ENCODE results near the gene RPS6KA1.

The RPS6KA1 gene

DNA sequence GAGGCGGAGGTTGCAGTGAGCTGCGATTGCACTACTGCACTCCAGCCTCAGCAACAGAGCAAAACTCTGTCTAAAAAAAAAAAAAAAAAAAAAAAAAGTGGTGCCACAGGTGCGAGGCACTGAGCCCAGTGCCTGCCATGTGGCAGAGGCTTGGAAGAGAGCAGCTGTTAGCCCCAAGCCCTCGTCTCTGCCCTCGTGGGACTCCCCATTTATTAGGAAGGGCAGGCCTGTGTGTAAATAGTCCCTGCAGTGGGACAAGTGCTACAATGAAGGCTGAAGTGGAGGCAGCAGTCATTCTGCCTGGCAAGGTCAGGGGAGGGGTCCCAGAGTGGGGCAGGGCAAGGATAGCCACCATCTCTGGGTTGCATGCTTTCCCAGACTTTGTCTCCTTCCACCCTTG is 6.5 kb downstream of the RPS6KA1 start:
- Mint-ChIP-seq H3K27me3 (ENCODE audit: low read depth) (peaks cover 4% of the 10 kb centered on the region), H3K27ac (no peak overlapping the region), H3K4me1 (peaks cover 5% of the 10 kb centered on the region), H3K4me3 (no peak overlapping the region), H3K36me3 (ENCODE audit: low read depth) (no peaks in the 10 kb centered on the region), H3K9me3 (no peaks in the 10 kb centered on the region)
- TF ChIP-seq, protein P1, sequence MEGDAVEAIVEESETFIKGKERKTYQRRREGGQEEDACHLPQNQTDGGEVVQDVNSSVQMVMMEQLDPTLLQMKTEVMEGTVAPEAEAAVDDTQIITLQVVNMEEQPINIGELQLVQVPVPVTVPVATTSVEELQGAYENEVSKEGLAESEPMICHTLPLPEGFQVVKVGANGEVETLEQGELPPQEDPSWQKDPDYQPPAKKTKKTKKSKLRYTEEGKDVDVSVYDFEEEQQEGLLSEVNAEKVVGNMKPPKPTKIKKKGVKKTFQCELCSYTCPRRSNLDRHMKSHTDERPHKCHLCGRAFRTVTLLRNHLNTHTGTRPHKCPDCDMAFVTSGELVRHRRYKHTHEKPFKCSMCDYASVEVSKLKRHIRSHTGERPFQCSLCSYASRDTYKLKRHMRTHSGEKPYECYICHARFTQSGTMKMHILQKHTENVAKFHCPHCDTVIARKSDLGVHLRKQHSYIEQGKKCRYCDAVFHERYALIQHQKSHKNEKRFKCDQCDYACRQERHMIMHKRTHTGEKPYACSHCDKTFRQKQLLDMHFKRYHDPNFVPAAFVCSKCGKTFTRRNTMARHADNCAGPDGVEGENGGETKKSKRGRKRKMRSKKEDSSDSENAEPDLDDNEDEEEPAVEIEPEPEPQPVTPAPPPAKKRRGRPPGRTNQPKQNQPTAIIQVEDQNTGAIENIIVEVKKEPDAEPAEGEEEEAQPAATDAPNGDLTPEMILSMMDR (IDR thresholded peaks at IDR 0.05; ENCODE audit: unreplicated experiment in 3 of 3), result no peak

DNA sequence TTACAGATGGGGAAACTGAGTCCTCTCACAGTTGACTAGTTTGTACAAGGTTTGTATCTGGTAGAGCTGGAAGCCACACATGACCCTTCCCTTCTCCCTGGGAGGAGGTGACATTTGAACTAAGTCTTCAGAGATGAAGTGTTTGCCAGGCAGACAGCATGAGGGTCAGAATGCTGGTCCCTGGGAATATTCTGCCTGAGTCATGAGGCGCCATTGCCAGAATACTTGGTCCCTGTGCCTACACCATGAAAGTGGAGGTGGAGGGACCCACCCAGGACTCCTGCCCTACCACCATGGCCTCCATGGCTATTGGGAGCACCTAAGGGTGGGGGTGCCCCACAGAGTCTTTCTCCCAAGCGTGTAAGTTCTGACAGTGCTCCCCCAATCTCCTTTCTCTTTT is 7.0 kb downstream of the RPS6KA1 start:
- Mint-ChIP-seq H3K9me3 (no peaks in the 10 kb centered on the region), H3K36me3 (ENCODE audit: low read depth) (no peaks in the 10 kb centered on the region), H3K4me1 (peaks cover 5% of the 10 kb centered on the region), H3K4me3 (no peak overlapping the region), H3K27me3 (ENCODE audit: low read depth) (peaks cover 4% of the 10 kb centered on the region), H3K27ac (no peak overlapping the region)
- TF ChIP-seq, protein P1 (IDR thresholded peaks at IDR 0.05; ENCODE audit: unreplicated experiment in 3 of 3), result no peak

DNA sequence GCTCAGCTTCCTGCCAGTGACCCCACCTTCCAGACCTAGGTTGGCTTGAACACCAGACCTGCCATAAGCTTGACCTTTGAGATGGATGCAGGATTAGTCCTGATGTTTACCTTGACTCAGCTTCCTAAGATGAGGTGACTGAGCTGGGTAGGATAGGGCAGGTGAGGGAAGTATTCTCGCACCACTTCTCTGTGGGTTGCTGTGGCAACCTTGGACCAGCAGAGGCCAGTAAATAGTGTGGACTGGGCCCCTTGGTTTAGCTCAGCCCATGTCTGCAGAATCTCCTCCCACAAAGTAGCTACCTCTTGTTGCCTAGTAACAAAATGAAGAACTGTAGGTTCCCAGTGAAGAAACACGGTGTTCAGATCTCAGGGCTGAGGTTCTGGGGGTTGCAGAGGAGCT is 8.4 kb downstream of the RPS6KA1 start:
- Mint-ChIP-seq H3K4me3 (no peak overlapping the region), H3K27ac (no peak overlapping the region), H3K9me3 (no peaks in the 10 kb centered on the region), H3K4me1 (peaks cover 12% of the 10 kb centered on the region), H3K36me3 (ENCODE audit: low read depth) (no peaks in the 10 kb centered on the region), H3K27me3 (ENCODE audit: low read depth) (peaks cover 4% of the 10 kb centered on the region)
- TF ChIP-seq, protein P1 (IDR thresholded peaks at IDR 0.05; ENCODE audit: unreplicated experiment in 3 of 3), result no peak

DNA sequence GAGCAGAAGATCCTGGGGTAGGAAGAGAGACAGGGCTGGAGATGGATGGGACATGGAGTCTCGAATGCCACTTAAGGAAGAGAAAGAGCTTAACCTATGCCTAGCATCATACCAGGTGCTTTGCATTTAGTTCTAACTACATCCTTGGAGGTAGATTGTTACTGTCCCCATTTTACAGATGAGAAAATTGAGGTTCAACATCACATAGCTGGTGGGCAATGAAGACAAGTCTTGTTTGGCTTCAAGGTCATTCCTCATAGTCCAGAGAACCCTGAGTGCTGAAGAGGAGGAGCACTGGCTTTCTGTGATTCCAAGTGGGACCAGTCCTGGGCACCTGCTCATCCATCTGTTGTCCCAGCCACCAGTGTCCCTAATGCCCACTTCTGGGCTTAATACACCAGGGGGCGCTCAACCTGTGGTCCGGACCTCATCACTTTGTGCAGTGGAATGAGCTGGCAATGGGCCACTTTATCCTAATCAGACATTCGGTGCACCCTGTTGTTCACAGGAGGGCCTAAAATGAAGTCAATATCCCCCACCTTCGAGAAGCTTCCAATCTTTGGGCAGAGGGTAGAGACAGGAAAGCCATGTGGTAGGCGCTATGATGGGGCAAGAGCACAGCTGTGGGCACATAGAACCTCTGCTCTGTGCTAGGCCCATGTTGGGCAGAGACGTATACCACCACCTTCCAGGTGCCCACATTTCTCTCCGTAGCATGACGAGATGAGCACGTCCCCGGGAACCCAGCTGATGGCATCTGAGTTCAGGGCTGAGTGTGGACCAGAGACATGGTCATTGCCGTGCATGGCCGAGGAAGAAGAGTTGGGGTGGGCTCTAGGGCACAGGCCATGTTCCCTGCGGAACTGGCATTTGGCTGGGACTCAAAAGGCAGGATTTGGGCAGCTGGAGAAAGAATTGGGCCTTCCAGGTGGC is 9.2 kb downstream of the RPS6KA1 start:
- H3K36me3 Mint-ChIP-seq (ENCODE audit: low read depth), result no peaks in the 10 kb centered on the region
- TF ChIP-seq, protein P1 (IDR thresholded peaks at IDR 0.05; ENCODE audit: unreplicated experiment in 3 of 3), result peak; percentile 15 to 26 (median 21)
- H3K9me3 Mint-ChIP-seq, result no peaks in the 10 kb centered on the region
- peaks cover 12% of the 10 kb centered on the region for H3K4me1 Mint-ChIP-seq
- H3K27me3 Mint-ChIP-seq (ENCODE audit: low read depth), result peaks cover 4% of the 10 kb centered on the region
- no peak overlapping the region for H3K27ac Mint-ChIP-seq
- no peak overlapping the region for H3K4me3 Mint-ChIP-seq

DNA sequence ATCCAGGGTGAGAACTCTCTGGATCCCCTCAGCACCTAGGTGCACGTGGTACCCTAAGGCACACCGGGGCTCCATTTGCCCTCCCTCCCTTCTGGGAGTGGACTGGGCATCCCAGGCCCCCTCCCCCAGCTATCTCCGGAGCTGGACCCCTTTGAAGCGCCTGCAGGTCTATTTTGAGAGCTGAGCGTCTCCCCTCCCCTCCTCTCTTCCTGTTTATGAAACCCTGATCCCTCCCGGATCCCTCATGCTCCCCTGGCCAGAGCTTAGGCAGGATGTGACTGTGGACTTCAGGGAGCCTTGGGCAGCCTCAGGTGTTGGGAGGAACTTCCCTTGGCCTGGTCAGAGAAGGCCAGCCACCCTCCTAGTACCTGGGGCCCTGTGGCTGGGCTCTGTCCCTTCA is 10.2 kb downstream of the RPS6KA1 start:
- H3K27ac Mint-ChIP-seq, result peak overlapping the region in 1 of 3 experiments; percentile 51
- TF ChIP-seq, protein P1 (IDR thresholded peaks at IDR 0.05; ENCODE audit: unreplicated experiment in 3 of 3), result no peak
- no peak overlapping the region for H3K4me3 Mint-ChIP-seq
- H3K9me3 Mint-ChIP-seq, result no peaks in the 10 kb centered on the region
- peaks cover 10% of the 10 kb centered on the region for H3K4me1 Mint-ChIP-seq
- H3K27me3 Mint-ChIP-seq (ENCODE audit: low read depth), result peaks cover 4% of the 10 kb centered on the region
- H3K36me3 Mint-ChIP-seq (ENCODE audit: low read depth), result no peaks in the 10 kb centered on the region

DNA sequence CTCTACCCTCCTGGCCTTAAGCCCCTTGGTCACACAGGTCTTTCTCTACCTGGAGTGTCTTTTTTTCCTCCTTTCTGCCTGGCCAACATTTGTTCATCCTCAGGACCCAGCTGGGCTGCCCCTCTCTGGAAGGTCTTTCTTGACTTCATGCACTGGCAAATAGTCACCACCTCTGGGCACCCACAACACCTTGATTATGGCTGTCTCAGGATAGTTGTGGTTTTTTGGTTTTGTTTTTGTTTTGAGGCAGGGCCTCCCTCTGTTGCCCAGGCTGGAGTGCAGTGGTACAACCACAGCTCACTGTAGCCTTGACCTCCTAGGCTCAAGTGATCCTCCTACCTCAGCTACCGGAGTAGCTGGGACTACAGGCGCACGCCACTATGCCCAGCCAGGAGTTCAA is 10.8 kb downstream of the RPS6KA1 start:
- no peaks in the 10 kb centered on the region for H3K36me3 Mint-ChIP-seq (ENCODE audit: low read depth)
- H3K9me3 Mint-ChIP-seq, result no peaks in the 10 kb centered on the region
- peaks cover 7% of the 10 kb centered on the region for H3K4me1 Mint-ChIP-seq
- H3K4me3 Mint-ChIP-seq, result no peak overlapping the region
- peak overlapping the region in 1 of 3 experiments; percentile 51 for H3K27ac Mint-ChIP-seq
- peaks cover 4% of the 10 kb centered on the region for H3K27me3 Mint-ChIP-seq (ENCODE audit: low read depth)
- TF ChIP-seq, protein P1 (IDR thresholded peaks at IDR 0.05; ENCODE audit: unreplicated experiment in 3 of 3), result no peak
